Chondrocyte (in vitro differentiated cells): ENCODE data around the gene SLC9A9. TPM values are rescaled to one million over a fixed set of nuclear protein-coding genes. Genes with fewer than 3 reads are reported as not detected.

ENCODE experiments used
- DNase-seq: peaks from one replicate; pipeline ENCODE4 v3.0.0; 2021; ENCODE audit warnings: mixed read lengths, low spot score
- H3K27ac Mint-ChIP-seq: one replicate; pipeline ENCODE4 v1.8.0; 2021; ENCODE audit warnings: mild to moderate bottlenecking, moderate library complexity, mixed read lengths; ENCODE audit not compliant: unreplicated experiment
- H3K27me3 Mint-ChIP-seq: 2 replicates; pipeline ENCODE4 v1.8.0; 2021; ENCODE audit warnings: low read depth, mixed read lengths
- H3K36me3 Mint-ChIP-seq: 2 replicates; pipeline ENCODE4 v1.8.0; 2021; ENCODE audit warnings: low read depth, mixed read lengths
- H3K4me1 Mint-ChIP-seq: 2 replicates; pipeline ENCODE4 v1.8.0; 2021; ENCODE audit warnings: low read depth, mild to moderate bottlenecking, mixed read lengths
- H3K4me3 Mint-ChIP-seq: one replicate; pipeline ENCODE4 v1.8.0; 2021; ENCODE audit warnings: mild to moderate bottlenecking, moderate library complexity, mixed read lengths; ENCODE audit not compliant: unreplicated experiment
- H3K9me3 Mint-ChIP-seq: 2 replicates; pipeline ENCODE4 v1.8.0; 2021; ENCODE audit warnings: low read depth, mixed read lengths
- CTCF ChIP-seq: fragments of 200-600 bp; sonication (generic); IDR thresholded peaks from 2 replicates; pipeline ENCODE4 v1.5.0; 2021; ENCODE audit warnings: antibody characterized with exemption, mild to moderate bottlenecking, moderate library complexity
- total RNA-seq: library from RNA; stranded (reverse); gene quantifications from 3 replicates; pipeline ENCODE4 v1.2.1, GENCODE V29; 2021

Gene SLC9A9
- total RNA-seq, 1 donor from 2014 or later, result 2.6 TPM

GRCh38 chr3:143495527-143495926 lies 352.7 kb downstream of the SLC9A9 start:
- Mint-ChIP-seq H3K4me1 (no peaks in the 10 kb centered on the region), H3K9me3 (no peaks in the 10 kb centered on the region), H3K4me3 (no peak overlapping the region), H3K27ac (no peak overlapping the region), H3K36me3 (no peaks in the 10 kb centered on the region), H3K27me3 (no peaks in the 10 kb centered on the region)
- no peak for TF ChIP-seq CTCF
- DNase-seq, result no peak

GRCh38 chr3:143486611-143487010 lies 361.7 kb downstream of the SLC9A9 start:
- Mint-ChIP-seq H3K36me3 (no peaks in the 10 kb centered on the region), H3K27me3 (no peaks in the 10 kb centered on the region), H3K4me3 (no peak overlapping the region), H3K4me1 (peaks cover 25% of the 10 kb centered on the region), H3K27ac (no peak overlapping the region), H3K9me3 (no peaks in the 10 kb centered on the region)
- DNase-seq, result no peak
- no peak for TF ChIP-seq CTCF

GRCh38 chr3:143484846-143485512 lies 363.3 kb downstream of the SLC9A9 start:
- Mint-ChIP-seq H3K27ac (no peak overlapping the region), H3K36me3 (no peaks in the 10 kb centered on the region), H3K4me3 (no peak overlapping the region), H3K9me3 (no peaks in the 10 kb centered on the region), H3K4me1 (peaks cover 33% of the 10 kb centered on the region), H3K27me3 (no peaks in the 10 kb centered on the region)
- no peak for DNase-seq
- no peak for TF ChIP-seq CTCF

- H3K9me3 Mint-ChIP-seq, result no peaks in the 10 kb centered on the region
- no peaks in the 10 kb centered on the region for H3K36me3 Mint-ChIP-seq
- no peak overlapping the region for H3K4me3 Mint-ChIP-seq
- peaks cover 34% of the 10 kb centered on the region for H3K4me1 Mint-ChIP-seq
- DNase-seq, result no peak
- no peak for TF ChIP-seq CTCF
- no peak overlapping the region for H3K27ac Mint-ChIP-seq
- H3K27me3 Mint-ChIP-seq, result no peaks in the 10 kb centered on the region
Measured at GRCh38 chr3:143483214-143483613, 365.1 kb downstream of the SLC9A9 start.

- Mint-ChIP-seq H3K27ac (peak overlapping the region; percentile 37), H3K36me3 (no peaks in the 10 kb centered on the region), H3K4me3 (no peak overlapping the region), H3K27me3 (no peaks in the 10 kb centered on the region), H3K4me1 (peaks cover 37% of the 10 kb centered on the region), H3K9me3 (no peaks in the 10 kb centered on the region)
- TF ChIP-seq CTCF, result no peak
- no peak for DNase-seq
Measured at GRCh38 chr3:143482106-143483088, 365.9 kb downstream of the SLC9A9 start.
